HG02981 (cell line): ENCODE measurements around the gene MAGEB4.
"Not testable (repeated sequence)": the region's sequence is repeated elsewhere in the genome, so short reads cannot be mapped to it uniquely, and the experiment has no call there.

Experiments
- ATAC-seq: cut with Tn5 transposase; IDR thresholded peaks from one replicate; pipeline ENCODE4 v1.9.1; 2021; ENCODE audit warnings: mild to moderate bottlenecking, moderate library complexity; ENCODE audit not compliant: unreplicated experiment

Gene MAGEB4

GRCh38 chrX:30241724-30242415 lies at the start of gene MAGEB4:
TSS of gene MAGEB4 (plus strand) at chrX:30242000. CDS start at chrX:30242136, 136 bp downstream.
- ATAC-seq, result no peak

- ATAC-seq, result not testable (repeated sequence)
Observed at GRCh38 chrX:30193910-30194309, 47.9 kb upstream of the MAGEB4 start.

- no peak for ATAC-seq
Observed at GRCh38 chrX:30196322-30196721, 45.5 kb upstream of the MAGEB4 start.

- no peak for ATAC-seq
Observed at GRCh38 chrX:30212172-30212571, 29.6 kb upstream of the MAGEB4 start.

GRCh38 chrX:30215357-30215843 lies 26.4 kb upstream of the MAGEB4 start, which contains the start of gene MAGEB2:
TSS of gene MAGEB2 (plus strand) at chrX:30215563. CDS start at chrX:30218581, 3,018 bp downstream.
- ATAC-seq, result no peak

GRCh38 chrX:30217465-30217864 lies 24.3 kb upstream of the MAGEB4 start:
- ATAC-seq, result no peak

GRCh38 chrX:30219372-30219771 lies 22.4 kb upstream of the MAGEB4 start:
- no peak for ATAC-seq

GRCh38 chrX:30220661-30221060 lies 21.1 kb upstream of the MAGEB4 start:
- ATAC-seq, result no peak

- no peak for ATAC-seq
Observed at GRCh38 chrX:30224536-30224935, 17.3 kb upstream of the MAGEB4 start.

GRCh38 chrX:30228526-30228925 lies 13.3 kb upstream of the MAGEB4 start:
- ATAC-seq, result no peak

- ATAC-seq, result no peak
Observed at GRCh38 chrX:30230395-30230794, 11.4 kb upstream of the MAGEB4 start, which contains the start of gene MAGEB3. TSS of gene MAGEB3 (plus strand) at chrX:30230657. CDS start at chrX:30235925, 5,268 bp downstream.

GRCh38 chrX:30246769-30247489 lies 5.1 kb downstream of the MAGEB4 start, which contains the start of gene MAGEB1:
TSS of gene MAGEB1 (plus strand) at chrX:30247146. CDS start at chrX:30250494, 3,348 bp downstream.
- no peak for ATAC-seq

GRCh38 chrX:30248854-30249253 lies 7.1 kb downstream of the MAGEB4 start:
- no peak for ATAC-seq

- ATAC-seq, result peak; percentile 59
Observed at GRCh38 chrX:30253257-30253656, 11.5 kb downstream of the MAGEB4 start.

- no peak for ATAC-seq
Observed at GRCh38 chrX:30259927-30260326, 18.1 kb downstream of the MAGEB4 start.

GRCh38 chrX:30261012-30261411 lies 19.2 kb downstream of the MAGEB4 start:
- ATAC-seq, result no peak

- ATAC-seq, result no peak
Observed at GRCh38 chrX:30262763-30263162, 21.0 kb downstream of the MAGEB4 start.

GRCh38 chrX:30270639-30271038 lies 28.8 kb downstream of the MAGEB4 start:
- ATAC-seq, result no peak

GRCh38 chrX:30275498-30275897 lies 33.7 kb downstream of the MAGEB4 start:
- no peak for ATAC-seq

GRCh38 chrX:30278365-30278764 lies 36.6 kb downstream of the MAGEB4 start:
- no peak for ATAC-seq

- ATAC-seq, result no peak
Observed at GRCh38 chrX:30280428-30280827, 38.6 kb downstream of the MAGEB4 start.

GRCh38 chrX:30282527-30282926 lies 40.7 kb downstream of the MAGEB4 start:
- ATAC-seq, result no peak
